Measurements from ENCODE around the gene GRID1. TPM values are rescaled to one million over a fixed set of nuclear protein-coding genes. Genes with fewer than 3 reads are reported as not detected.

Gene GRID1
- total RNA-seq, 1 experiment from 2014 or later = not detected

- BruUV-seq (replicated peaks) = no TSS peak
- no peaks in the 10 kb centered on the region for H3K36me3 Mint-ChIP-seq (ENCODE audit: insufficient read depth, unreplicated experiment)
- no peaks in the 10 kb centered on the region for H3K4me1 Mint-ChIP-seq (ENCODE audit: low read depth, unreplicated experiment)
- no peak overlapping the region for H3K27ac Mint-ChIP-seq (ENCODE audit: unreplicated experiment)
- TF ChIP-seq CTCF (IDR thresholded peaks at IDR 0.05; ENCODE audit: unreplicated experiment) = no peak
- no peak overlapping the region for H3K4me3 Mint-ChIP-seq (ENCODE audit: low read depth, unreplicated experiment)
- no peaks in the 10 kb centered on the region for H3K27me3 Mint-ChIP-seq (ENCODE audit: unreplicated experiment)
- intact Hi-C loops (cut with micrococcal nuclease; ENCODE audit: unreplicated experiment) = no loop called here
- DNase-seq = no peak
- CTCF ChIA-PET = no interaction called here
- peaks cover 6% of the 10 kb centered on the region for H3K9me3 Mint-ChIP-seq (ENCODE audit: low read depth, unreplicated experiment)
These were observed 642.4 kb downstream of the GRID1 start for GRCh38 chr10:85724215-85724614.

GRCh38 chr10:85720931-85721590 lies 645.5 kb downstream of the GRID1 start:
- no peaks in the 10 kb centered on the region for H3K27me3 Mint-ChIP-seq (ENCODE audit: unreplicated experiment)
- BruUV-seq (replicated peaks) = no TSS peak
- no peaks in the 10 kb centered on the region for H3K36me3 Mint-ChIP-seq (ENCODE audit: insufficient read depth, unreplicated experiment)
- CTCF ChIA-PET = no interaction called here
- DNase-seq = no peak
- no peak overlapping the region for H3K27ac Mint-ChIP-seq (ENCODE audit: unreplicated experiment)
- TF ChIP-seq CTCF (IDR thresholded peaks at IDR 0.05; ENCODE audit: unreplicated experiment) = no peak
- H3K4me3 Mint-ChIP-seq (ENCODE audit: low read depth, unreplicated experiment) = no peak overlapping the region
- intact Hi-C loops (cut with micrococcal nuclease; ENCODE audit: unreplicated experiment) = no loop called here
- no peaks in the 10 kb centered on the region for H3K4me1 Mint-ChIP-seq (ENCODE audit: low read depth, unreplicated experiment)
- H3K9me3 Mint-ChIP-seq (ENCODE audit: low read depth, unreplicated experiment) = no peaks in the 10 kb centered on the region

GRCh38 chr10:85719408-85719807 lies 647.2 kb downstream of the GRID1 start:
- Mint-ChIP-seq H3K27me3 (ENCODE audit: unreplicated experiment) (no peaks in the 10 kb centered on the region), H3K9me3 (ENCODE audit: low read depth, unreplicated experiment) (no peaks in the 10 kb centered on the region), H3K36me3 (ENCODE audit: insufficient read depth, unreplicated experiment) (no peaks in the 10 kb centered on the region), H3K27ac (ENCODE audit: unreplicated experiment) (no peak overlapping the region), H3K4me3 (ENCODE audit: low read depth, unreplicated experiment) (no peak overlapping the region), H3K4me1 (ENCODE audit: low read depth, unreplicated experiment) (no peaks in the 10 kb centered on the region)
- CTCF ChIA-PET = no interaction called here
- no TSS peak for BruUV-seq (replicated peaks)
- intact Hi-C loops (cut with micrococcal nuclease; ENCODE audit: unreplicated experiment) = no loop called here
- DNase-seq = no peak
- no peak for TF ChIP-seq CTCF (IDR thresholded peaks at IDR 0.05; ENCODE audit: unreplicated experiment)

- H3K36me3 Mint-ChIP-seq (ENCODE audit: insufficient read depth, unreplicated experiment) = no peaks in the 10 kb centered on the region
- H3K27me3 Mint-ChIP-seq (ENCODE audit: unreplicated experiment) = no peaks in the 10 kb centered on the region
- no peak overlapping the region for H3K27ac Mint-ChIP-seq (ENCODE audit: unreplicated experiment)
- no peak overlapping the region for H3K4me3 Mint-ChIP-seq (ENCODE audit: low read depth, unreplicated experiment)
- no TSS peak for BruUV-seq (replicated peaks)
- DNase-seq = no peak
- no peaks in the 10 kb centered on the region for H3K4me1 Mint-ChIP-seq (ENCODE audit: low read depth, unreplicated experiment)
- peaks cover 5% of the 10 kb centered on the region for H3K9me3 Mint-ChIP-seq (ENCODE audit: low read depth, unreplicated experiment)
- CTCF ChIA-PET = no interaction called here
- intact Hi-C loops (cut with micrococcal nuclease; ENCODE audit: unreplicated experiment) = no loop called here
- no peak for TF ChIP-seq CTCF (IDR thresholded peaks at IDR 0.05; ENCODE audit: unreplicated experiment)
These were observed 652.7 kb downstream of the GRID1 start for GRCh38 chr10:85713885-85714284.
